Measurements from ENCODE around the gene TMEM86A. TPM values are rescaled to one million over a fixed set of nuclear protein-coding genes. Genes with fewer than 3 reads are reported as not detected.

TMEM86A gene
- total RNA-seq, 1 donor from 2014 or later = 7.4 TPM

DNA sequence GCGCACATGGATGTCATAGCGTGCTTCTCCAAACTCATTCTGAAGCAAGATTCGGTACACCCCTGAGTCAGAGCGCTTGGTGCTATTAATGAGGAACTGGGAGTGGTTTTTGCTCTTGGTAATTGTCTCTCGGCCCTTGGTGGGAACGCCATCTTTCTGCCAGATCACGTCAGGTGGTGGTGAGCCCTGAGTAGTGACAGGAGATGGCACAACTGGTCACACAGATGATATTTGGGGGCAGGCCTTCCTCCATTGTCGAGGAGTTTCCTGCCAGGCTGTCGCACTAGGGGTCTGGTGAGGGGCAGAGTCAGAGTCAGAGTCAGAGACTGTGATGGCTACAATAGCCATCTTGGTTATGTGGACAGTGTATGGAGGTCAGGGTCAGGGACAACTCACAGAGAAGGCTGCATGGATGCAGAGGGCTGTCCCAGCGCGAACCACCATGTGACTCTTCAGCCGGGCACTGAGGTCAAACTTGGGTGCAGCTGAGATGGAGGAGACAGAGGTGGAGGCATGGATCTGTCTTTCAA is 9.3 kb downstream of the TMEM86A start:
- H3K27ac Mint-ChIP-seq = no peak overlapping the region
- no peaks in the 10 kb centered on the region for H3K9me3 Mint-ChIP-seq
- H3K36me3 Mint-ChIP-seq = no peaks in the 10 kb centered on the region
- H3K27me3 Mint-ChIP-seq (ENCODE audit: low read depth) = peaks cover 56% of the 10 kb centered on the region
- peaks cover 14% of the 10 kb centered on the region for H3K4me1 Mint-ChIP-seq
- DNase-seq (ENCODE audit: low spot score in 2 of 2, unreplicated experiment in 2 of 2) = no peak
- TF ChIP-seq, protein P1, sequence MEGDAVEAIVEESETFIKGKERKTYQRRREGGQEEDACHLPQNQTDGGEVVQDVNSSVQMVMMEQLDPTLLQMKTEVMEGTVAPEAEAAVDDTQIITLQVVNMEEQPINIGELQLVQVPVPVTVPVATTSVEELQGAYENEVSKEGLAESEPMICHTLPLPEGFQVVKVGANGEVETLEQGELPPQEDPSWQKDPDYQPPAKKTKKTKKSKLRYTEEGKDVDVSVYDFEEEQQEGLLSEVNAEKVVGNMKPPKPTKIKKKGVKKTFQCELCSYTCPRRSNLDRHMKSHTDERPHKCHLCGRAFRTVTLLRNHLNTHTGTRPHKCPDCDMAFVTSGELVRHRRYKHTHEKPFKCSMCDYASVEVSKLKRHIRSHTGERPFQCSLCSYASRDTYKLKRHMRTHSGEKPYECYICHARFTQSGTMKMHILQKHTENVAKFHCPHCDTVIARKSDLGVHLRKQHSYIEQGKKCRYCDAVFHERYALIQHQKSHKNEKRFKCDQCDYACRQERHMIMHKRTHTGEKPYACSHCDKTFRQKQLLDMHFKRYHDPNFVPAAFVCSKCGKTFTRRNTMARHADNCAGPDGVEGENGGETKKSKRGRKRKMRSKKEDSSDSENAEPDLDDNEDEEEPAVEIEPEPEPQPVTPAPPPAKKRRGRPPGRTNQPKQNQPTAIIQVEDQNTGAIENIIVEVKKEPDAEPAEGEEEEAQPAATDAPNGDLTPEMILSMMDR (IDR thresholded peaks at IDR 0.05; ENCODE audit: unreplicated experiment) = no peak
- H3K4me3 Mint-ChIP-seq = no peak overlapping the region

DNA sequence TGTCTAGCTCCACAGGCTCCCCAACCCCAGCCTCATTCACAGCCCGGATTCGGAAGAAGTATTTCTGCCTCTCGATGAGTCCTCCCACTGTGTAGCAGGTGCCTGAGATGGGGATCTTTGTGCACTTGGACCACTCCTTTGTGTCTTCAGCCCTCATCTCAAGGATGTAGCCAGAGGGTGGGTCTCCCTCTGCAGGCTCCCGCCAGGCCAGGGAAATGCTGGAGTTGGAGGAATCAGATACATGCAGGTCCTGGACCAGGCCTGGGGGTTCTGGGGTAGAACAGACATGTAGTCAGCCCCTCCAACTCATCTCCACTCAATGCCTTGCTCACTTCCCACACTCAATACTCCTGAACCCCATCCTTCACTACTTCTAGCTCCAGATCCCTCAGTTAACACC is 10.8 kb downstream of the TMEM86A start:
- H3K4me3 Mint-ChIP-seq = no peak overlapping the region
- no peaks in the 10 kb centered on the region for H3K36me3 Mint-ChIP-seq
- TF ChIP-seq, protein P1 (IDR thresholded peaks at IDR 0.05; ENCODE audit: unreplicated experiment) = no peak
- no peak overlapping the region for H3K27ac Mint-ChIP-seq
- H3K27me3 Mint-ChIP-seq (ENCODE audit: low read depth) = peaks cover 65% of the 10 kb centered on the region
- H3K9me3 Mint-ChIP-seq = no peaks in the 10 kb centered on the region
- peaks cover 11% of the 10 kb centered on the region for H3K4me1 Mint-ChIP-seq
- no peak for DNase-seq (ENCODE audit: low spot score in 2 of 2, unreplicated experiment in 2 of 2)

DNA sequence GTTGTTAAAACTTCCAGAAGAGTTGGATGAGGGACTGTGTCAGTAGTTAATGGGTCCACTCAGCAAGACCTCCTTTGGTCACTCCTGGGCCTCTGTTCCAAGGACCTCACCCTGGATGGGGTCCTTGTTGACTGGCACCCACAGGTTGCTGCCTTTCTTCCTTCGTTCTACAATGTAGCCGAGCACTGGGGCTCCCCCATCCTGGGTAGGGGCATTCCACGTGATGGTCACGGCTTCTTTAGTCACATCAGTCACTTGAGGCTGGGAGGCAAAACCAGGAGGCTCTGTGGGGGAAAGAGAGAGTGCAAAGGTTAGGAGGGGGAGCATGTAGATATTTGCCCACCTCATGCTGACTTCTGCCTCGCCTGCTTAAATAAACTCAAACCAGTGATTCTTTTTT is 12.0 kb downstream of the TMEM86A start:
- Mint-ChIP-seq H3K4me1 (no peaks in the 10 kb centered on the region), H3K4me3 (no peak overlapping the region), H3K27ac (no peak overlapping the region), H3K9me3 (no peaks in the 10 kb centered on the region), H3K36me3 (no peaks in the 10 kb centered on the region), H3K27me3 (ENCODE audit: low read depth) (peaks cover 76% of the 10 kb centered on the region)
- TF ChIP-seq, protein P1 (IDR thresholded peaks at IDR 0.05; ENCODE audit: unreplicated experiment) = no peak
- DNase-seq (ENCODE audit: low spot score in 2 of 2, unreplicated experiment in 2 of 2) = no peak

DNA sequence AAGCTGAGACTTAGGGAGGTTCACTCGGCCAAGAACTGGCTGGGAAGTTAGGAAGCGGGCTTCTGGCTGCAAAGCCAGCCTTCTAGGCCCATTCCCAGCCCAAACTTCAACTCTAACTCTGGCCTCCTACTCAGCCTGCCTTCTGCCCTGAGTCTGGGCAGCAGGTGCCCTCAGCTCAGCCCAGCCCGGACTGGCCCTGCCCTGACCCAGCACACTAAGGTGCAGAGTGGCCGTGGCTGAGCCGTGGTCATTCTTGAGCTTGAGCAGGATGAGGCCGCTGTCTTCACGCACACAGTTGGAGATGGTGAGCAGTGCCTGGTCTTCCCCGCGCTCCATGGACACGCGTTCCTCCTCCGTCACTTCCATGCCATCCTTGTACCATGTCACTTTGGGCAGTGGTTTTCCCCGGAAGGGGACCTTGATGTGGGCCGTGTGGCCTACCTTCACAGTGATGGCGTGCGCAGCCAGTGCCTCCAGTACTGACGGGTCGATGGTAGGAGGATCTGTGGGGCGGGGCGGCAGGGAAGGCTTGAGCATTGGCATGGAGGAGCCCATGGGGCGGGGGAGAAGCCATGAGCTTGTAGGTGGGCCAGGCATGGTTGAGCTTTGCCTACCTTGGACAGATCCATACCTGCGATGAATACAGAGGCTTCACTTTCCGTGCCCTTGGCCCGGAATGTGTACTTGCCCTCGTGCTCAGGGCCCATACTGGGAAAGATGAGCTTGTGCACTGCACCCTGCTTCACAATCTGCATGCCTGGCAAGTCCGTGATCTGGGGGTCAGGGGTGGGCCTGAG is 15.3 kb downstream of the TMEM86A start:
- no peaks in the 10 kb centered on the region for H3K4me1 Mint-ChIP-seq
- no peak overlapping the region for H3K27ac Mint-ChIP-seq
- H3K27me3 Mint-ChIP-seq (ENCODE audit: low read depth) = peaks cover 80% of the 10 kb centered on the region
- TF ChIP-seq, protein P1 (IDR thresholded peaks at IDR 0.05; ENCODE audit: unreplicated experiment) = no peak
- H3K4me3 Mint-ChIP-seq = no peak overlapping the region
- no peaks in the 10 kb centered on the region for H3K36me3 Mint-ChIP-seq
- no peak for DNase-seq (ENCODE audit: low spot score in 2 of 2, unreplicated experiment in 2 of 2)
- no peaks in the 10 kb centered on the region for H3K9me3 Mint-ChIP-seq

DNA sequence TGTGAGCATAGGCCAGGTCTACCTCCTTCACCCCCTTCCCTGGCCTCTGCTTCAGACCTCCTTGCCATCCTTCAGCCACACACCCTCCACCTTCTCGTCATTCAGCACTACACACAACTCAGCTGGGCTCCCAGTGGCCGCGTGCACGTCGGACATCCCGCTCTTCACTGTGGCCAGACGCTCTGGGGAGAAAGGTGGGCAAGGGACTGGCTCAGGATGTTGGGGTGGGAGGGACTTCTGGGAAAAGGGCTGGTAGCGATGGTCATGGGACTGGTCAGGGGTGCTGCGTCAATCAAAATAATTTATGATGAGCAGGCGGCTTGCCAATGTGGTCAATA is 15.8 kb downstream of the TMEM86A start:
- Mint-ChIP-seq H3K27me3 (ENCODE audit: low read depth) (peaks cover 77% of the 10 kb centered on the region), H3K4me3 (no peak overlapping the region), H3K36me3 (no peaks in the 10 kb centered on the region), H3K27ac (no peak overlapping the region), H3K4me1 (no peaks in the 10 kb centered on the region), H3K9me3 (no peaks in the 10 kb centered on the region)
- TF ChIP-seq, protein P1 (IDR thresholded peaks at IDR 0.05; ENCODE audit: unreplicated experiment) = no peak
- no peak for DNase-seq (ENCODE audit: low spot score in 2 of 2, unreplicated experiment in 2 of 2)

Measured in mesothelial cell of epicardium (in vitro differentiated cells).